NCI-H2107 (cell line): ENCODE measurements around the gene FAM193A.
"Not testable (repeated sequence)": the region's sequence is repeated elsewhere in the genome, so short reads cannot be mapped to it uniquely, and the experiment has no call there.

Experiments used
- DNase-seq: peaks from one replicate; lab custom pipeline; 2025; lab: John Stamatoyannopoulos, UW

FAM193A gene

DNA sequence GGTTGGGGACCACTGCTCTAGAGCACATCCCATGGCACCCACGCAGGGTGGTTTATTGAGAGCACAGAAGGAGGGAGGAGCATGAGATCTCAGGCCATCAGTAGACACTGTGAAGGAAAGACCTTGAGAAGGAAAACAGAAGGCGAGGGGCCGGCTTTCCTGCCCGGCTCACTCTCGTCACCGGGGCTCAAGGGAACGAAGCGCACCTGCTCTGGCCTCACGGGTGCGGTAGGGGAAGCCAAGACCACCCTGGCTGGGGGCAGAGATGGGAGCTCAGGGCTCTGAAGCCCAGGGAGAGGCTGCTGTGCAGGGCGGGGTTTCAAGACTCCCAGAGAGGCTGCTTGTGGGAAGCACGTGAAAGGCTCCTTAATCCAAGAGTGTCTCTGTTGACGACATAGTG is 113.8 kb downstream of the FAM193A start:
- DNase-seq, result no peak

DNA sequence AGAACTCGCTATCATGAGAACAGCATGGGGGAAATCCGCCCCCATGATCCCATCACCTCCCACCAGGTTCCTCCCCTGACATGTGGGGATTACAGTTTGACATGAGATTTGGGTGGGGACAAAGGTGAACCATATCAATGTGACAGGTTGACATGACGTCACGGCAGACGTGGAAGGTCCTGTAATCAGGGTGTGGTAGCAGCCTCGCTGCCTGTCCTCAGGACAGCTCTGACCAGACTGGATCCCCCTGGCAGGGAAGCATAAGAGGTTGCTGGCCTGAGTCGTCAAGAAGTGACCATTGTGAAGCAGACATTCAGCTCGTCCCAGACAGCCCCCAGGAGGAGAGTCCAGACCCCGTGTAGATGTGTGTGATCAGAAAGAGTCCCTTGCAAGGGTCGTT is 115.1 kb downstream of the FAM193A start:
- DNase-seq, result no peak

- no peak for DNase-seq
Observed at GRCh38 chr4:2651998-2652397, 115.6 kb downstream of the FAM193A start.

- DNase-seq, result no peak
Observed at GRCh38 chr4:2652415-2653160, 116.1 kb downstream of the FAM193A start.

- no peak for DNase-seq
Observed at GRCh38 chr4:2660596-2661211, 124.3 kb downstream of the FAM193A start.

- DNase-seq, result no peak
Observed at GRCh38 chr4:2662598-2662997, 126.2 kb downstream of the FAM193A start.

DNA sequence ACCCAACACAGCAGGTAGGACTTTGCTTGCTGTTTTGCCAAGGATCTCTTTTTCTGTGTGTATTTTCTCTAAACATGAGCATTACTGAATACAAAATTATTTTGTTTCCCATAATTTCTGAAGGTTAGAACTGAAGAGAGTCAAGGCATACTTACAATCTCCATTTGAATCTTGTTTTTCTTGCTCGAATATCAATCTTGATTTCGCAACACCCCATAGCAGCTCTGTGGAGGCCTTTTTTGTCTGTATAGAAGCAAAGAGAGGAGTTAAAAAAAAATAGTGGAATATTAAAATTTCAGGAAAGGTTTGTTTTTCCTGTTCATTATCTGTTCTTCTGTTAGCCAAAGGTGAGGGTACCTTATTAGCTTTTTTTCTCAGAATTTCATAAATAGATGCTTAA is 126.8 kb downstream of the FAM193A start:
- DNase-seq, result no peak

GRCh38 chr4:2666722-2667247 is 130.3 kb downstream of the FAM193A start:
- no peak for DNase-seq

- DNase-seq, result no peak
Observed at GRCh38 chr4:2667428-2667827, 131.0 kb downstream of the FAM193A start.

DNA sequence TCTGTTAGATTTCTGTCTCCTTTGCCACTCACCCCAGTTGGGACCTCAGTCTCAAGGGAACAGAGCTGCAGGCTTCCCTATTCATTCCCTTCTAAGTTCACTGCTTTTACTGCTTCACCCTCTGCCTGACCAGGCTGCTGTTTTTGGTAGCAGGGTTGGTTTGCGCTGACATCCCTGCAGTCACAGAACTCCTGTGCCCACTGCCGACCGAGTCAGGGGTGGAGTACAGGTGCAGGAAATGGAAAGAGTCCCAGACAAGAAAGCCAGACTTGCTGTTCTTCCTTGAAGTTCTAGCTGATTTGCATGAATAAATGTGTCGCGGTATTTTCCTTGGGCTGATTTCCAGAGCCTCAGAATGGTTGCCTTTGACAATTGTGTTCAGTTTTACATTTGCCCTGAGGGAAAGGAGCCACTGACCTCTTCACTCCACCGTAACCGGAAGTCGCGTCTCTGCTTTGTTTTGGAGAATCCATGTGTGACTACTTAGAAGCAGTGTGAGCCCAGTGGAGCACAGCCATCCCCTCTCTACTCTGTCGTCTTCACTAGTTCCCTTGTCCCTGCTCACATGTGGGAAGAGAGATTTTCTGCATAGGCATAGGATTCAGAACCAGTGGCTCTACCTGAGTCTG is 134.9 kb downstream of the FAM193A start:
- DNase-seq, result no peak

GRCh38 chr4:2672082-2672481 is 135.6 kb downstream of the FAM193A start:
- no peak for DNase-seq

GRCh38 chr4:2672700-2673099 is 136.3 kb downstream of the FAM193A start:
- no peak for DNase-seq

- DNase-seq, result no peak
Observed at GRCh38 chr4:2673157-2673556, 136.7 kb downstream of the FAM193A start.

DNA sequence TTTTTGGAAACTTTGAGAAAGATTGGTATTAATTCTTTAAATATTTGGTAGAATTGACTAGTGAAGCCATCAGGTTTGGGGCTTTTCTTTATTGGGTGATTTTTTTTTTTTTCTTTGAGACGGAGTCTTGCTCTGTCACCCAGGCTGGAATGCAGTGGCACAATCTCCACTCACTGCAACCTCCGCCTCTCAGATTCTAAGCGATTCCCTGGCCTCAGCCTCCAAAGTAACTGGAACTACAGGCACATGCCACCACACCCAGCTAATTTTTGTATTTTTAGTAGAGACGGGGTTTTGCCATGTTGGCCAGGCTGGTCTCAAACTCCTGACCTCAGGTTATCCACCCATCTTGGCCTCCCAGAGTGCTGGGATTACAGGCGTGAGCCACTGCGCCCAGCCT is 143.3 kb downstream of the FAM193A start:
- DNase-seq, result not testable (repeated sequence)

DNA sequence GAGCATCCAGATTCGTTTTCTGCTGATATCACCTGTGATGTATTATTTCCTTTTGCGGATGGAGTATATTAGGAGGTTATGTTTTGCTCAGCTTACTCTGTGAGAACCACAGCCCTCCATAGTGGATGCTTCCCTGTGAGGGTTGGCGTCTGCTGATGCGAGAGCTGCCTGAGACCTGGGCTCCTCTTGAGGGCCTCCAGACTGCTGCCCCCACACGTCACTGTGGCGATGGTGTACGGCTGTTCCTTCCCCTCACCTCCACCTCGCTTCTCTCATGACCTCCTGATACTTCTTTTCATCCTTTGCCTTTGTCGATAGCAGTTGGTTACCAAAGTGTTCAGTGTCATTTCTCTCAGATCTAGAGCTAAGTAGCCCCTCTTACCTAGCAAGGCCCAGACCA is 148.0 kb downstream of the FAM193A start:
- DNase-seq, result no peak

DNA sequence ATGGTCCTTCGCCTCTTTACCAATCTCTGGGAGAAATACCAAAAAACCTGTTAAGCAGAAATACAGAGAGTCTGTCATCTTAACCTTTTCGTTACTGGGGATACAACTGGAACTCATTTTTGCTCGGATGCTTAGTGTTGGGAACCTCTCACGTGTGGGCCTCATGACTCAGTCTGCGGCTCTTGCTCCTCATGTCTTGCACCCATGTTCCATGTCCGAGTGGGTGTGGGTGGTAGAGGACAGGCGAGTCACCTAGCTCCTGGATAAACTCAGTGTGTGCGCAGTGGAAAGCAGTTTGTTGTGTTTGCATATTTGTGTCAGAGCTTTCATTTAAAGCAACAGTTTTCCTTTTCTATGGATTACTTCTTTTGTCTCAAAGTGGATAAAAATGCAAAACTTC is 149.1 kb downstream of the FAM193A start:
- no peak for DNase-seq

- no peak for DNase-seq
Observed at GRCh38 chr4:2686379-2687265, 150.2 kb downstream of the FAM193A start.

- DNase-seq, result no peak
Observed at GRCh38 chr4:2688281-2688680, 151.8 kb downstream of the FAM193A start.

DNA sequence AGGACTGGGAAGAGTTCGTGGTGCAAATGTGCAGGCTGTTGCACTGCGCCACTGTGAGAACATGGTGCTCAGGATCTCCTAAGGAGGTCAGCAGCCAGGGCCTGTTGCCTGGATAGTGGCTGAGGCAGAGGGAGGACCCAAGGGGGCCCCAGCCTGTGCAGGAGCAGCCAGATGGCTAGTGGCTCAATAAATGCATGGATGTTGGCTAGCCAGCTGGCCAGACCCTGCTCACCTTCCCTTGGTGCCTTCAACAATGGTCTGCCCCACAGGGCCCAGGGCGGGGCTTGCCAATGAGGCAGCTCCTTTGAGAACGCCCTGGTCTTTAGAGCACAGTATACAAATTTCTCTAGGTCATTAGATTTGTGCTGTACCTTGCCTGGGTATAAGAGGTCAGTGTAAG is 152.2 kb downstream of the FAM193A start:
- DNase-seq, result no peak

DNA sequence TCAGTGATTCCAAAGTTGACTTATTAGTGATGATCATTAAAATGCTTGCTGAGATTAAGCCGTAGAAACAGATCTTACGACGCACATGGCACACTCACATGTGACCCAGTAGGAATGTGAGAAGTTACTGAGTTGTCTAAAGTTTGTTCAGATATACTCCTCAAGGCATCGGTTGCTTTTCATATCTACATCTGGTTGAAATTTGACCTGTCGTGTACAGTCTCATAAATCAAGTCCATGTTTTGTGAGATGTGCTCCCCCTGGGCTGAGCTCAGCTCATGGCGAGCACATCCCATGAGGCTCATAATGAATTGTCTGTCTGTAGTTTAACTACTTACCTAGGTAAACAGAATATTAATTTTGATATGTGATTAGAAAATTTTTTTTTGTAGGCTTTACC is 152.7 kb downstream of the FAM193A start:
- DNase-seq, result no peak

- no peak for DNase-seq
Observed at GRCh38 chr4:2689825-2690700, 153.6 kb downstream of the FAM193A start.
